Upper lobe of right lung (tissue), 1 donor: ENCODE results near the gene BRD7. TPM values are rescaled to one million over a fixed set of nuclear protein-coding genes. Genes with fewer than 3 reads are reported as not detected.

Experiments used
- ATAC-seq: fragments of 200-7000 bp; cut with Tn5 transposase; one replicate; pipeline ENCODE4 v1.9.1; 2020; ENCODE audit warnings: mild to moderate bottlenecking, moderate library complexity
- DNase-seq: peaks from one replicate; pipeline ENCODE4 v3.0.0-alpha.2; 2020
- H3K27ac ChIP-seq: fragments of 200-600 bp; one replicate; pipeline ENCODE4 v1.8.0; 2022
- H3K27me3 ChIP-seq: fragments of 200-600 bp; one replicate; pipeline ENCODE4 v1.8.0; 2022; ENCODE audit warnings: mild to moderate bottlenecking
- H3K36me3 ChIP-seq: fragments of 200-600 bp; one replicate; pipeline ENCODE4 v1.8.0; 2022
- H3K4me1 ChIP-seq: fragments of 200-600 bp; one replicate; pipeline ENCODE4 v1.8.0; 2022
- H3K4me3 ChIP-seq: fragments of 200-600 bp; one replicate; pipeline ENCODE4 v1.8.0; 2022; ENCODE audit warnings: mild to moderate bottlenecking
- H3K9me3 ChIP-seq: fragments of 200-600 bp; one replicate; pipeline ENCODE4 v1.8.0; 2022
- CTCF ChIP-seq: fragments of 200-600 bp; IDR thresholded peaks from one replicate; pipeline ENCODE4 v1.8.0; 2022; ENCODE audit warnings: antibody characterized with exemption
- intact Hi-C: fragments of 100-400 bp; cut with DNase I; formaldehyde crosslinking; loops from one replicate; pipeline ENCODE4 v1.11.0; 2022
- total RNA-seq: library from RNA; stranded (reverse); fragmentation: NEBNext Ultra II Directional; extraction: Animal tissue kit (Norgen Biotek cat#: 25700); gene quantifications from one replicate; pipeline ENCODE4 v1.2.1, GENCODE V29; 2021
- donor health status: DM: no; HTN: yes; CAD: no; lungs with severe emphysema.

Gene BRD7
- total RNA-seq, 1 donor from 2014 or later, result 62.9 TPM

GRCh38 chr16:50289950-50290764, 78.6 kb downstream of the BRD7 start:
- Histone ChIP-seq H3K4me3 (no peak overlapping the region), H3K27ac (no peak overlapping the region), H3K36me3 (peaks cover 57% of the 10 kb centered on the region), H3K4me1 (peaks cover 4% of the 10 kb centered on the region), H3K27me3 (no peaks in the 10 kb centered on the region), H3K9me3 (no peaks in the 10 kb centered on the region)
- intact Hi-C loops, result no loop called here
- ATAC-seq (no peak), DNase-seq (no peak)
- TF ChIP-seq CTCF, result no peak

- DNase-seq (no peak), ATAC-seq (no peak)
- no peaks in the 10 kb centered on the region for H3K9me3 ChIP-seq
- peaks cover 17% of the 10 kb centered on the region for H3K4me1 ChIP-seq
- H3K36me3 ChIP-seq, result peaks cover 50% of the 10 kb centered on the region
- intact Hi-C loops, result no loop called here
- no peak overlapping the region for H3K27ac ChIP-seq
- no peaks in the 10 kb centered on the region for H3K27me3 ChIP-seq
- no peak overlapping the region for H3K4me3 ChIP-seq
- TF ChIP-seq CTCF, result no peak
These were observed 79.9 kb downstream of the BRD7 start for GRCh38 chr16:50288920-50289319.

- no peak overlapping the region for H3K27ac ChIP-seq
- intact Hi-C loops, result no loop called here
- H3K27me3 ChIP-seq, result no peaks in the 10 kb centered on the region
- no peak overlapping the region for H3K4me3 ChIP-seq
- no peaks in the 10 kb centered on the region for H3K9me3 ChIP-seq
- peaks cover 26% of the 10 kb centered on the region for H3K4me1 ChIP-seq
- no peak for ATAC-seq
- no peak for DNase-seq
- H3K36me3 ChIP-seq, result peaks cover 41% of the 10 kb centered on the region
- TF ChIP-seq CTCF, result no peak
These were observed 80.8 kb downstream of the BRD7 start for GRCh38 chr16:50288026-50288425.

GRCh38 chr16:50286681-50287080, 82.1 kb downstream of the BRD7 start:
- Histone ChIP-seq H3K27ac (no peak overlapping the region), H3K9me3 (no peaks in the 10 kb centered on the region), H3K36me3 (peaks cover 30% of the 10 kb centered on the region), H3K4me1 (peaks cover 36% of the 10 kb centered on the region), H3K27me3 (no peaks in the 10 kb centered on the region), H3K4me3 (no peak overlapping the region)
- intact Hi-C loops, result no loop called here
- ATAC-seq (no peak), DNase-seq (no peak)
- TF ChIP-seq CTCF, result no peak

- H3K36me3 ChIP-seq, result peaks cover 25% of the 10 kb centered on the region
- TF ChIP-seq CTCF, result no peak
- no peak overlapping the region for H3K4me3 ChIP-seq
- intact Hi-C loops, result no loop called here
- ATAC-seq, result no peak
- no peak overlapping the region for H3K27ac ChIP-seq
- H3K4me1 ChIP-seq, result peaks cover 43% of the 10 kb centered on the region
- H3K9me3 ChIP-seq, result no peaks in the 10 kb centered on the region
- no peak for DNase-seq
- no peaks in the 10 kb centered on the region for H3K27me3 ChIP-seq
These were observed 83.3 kb downstream of the BRD7 start for GRCh38 chr16:50285406-50286003.
